Measurements from ENCODE around the gene PPM1H. TPM values are rescaled to one million over a fixed set of nuclear protein-coding genes. Genes with fewer than 3 reads are reported as not detected.
A peak's percentile ranks its signal among the peaks of the same experiment; 100 is the strongest.
"Not testable (repeated sequence)": the region's sequence is repeated elsewhere in the genome, so short reads cannot be mapped to it uniquely, and the experiment has no call there.

Gene PPM1H
- total RNA-seq, 1 experiment from 2014 or later = 0.22 TPM

GRCh38 chr12:62957233-62957953 lies 22.4 kb upstream of the PPM1H start:
- no peak overlapping the region for H3K27ac ChIP-seq (ENCODE audit: low read length)
- no peaks in the 10 kb centered on the region for H3K9me2 ChIP-seq (replicated peaks; ENCODE audit: insufficient read depth, low read length)
- H3K79me2 ChIP-seq (ENCODE audit: low read length) = no peaks in the 10 kb centered on the region
- no peak overlapping the region for H2AFZ ChIP-seq (ENCODE audit: low read length)
- H3K9ac ChIP-seq (ENCODE audit: low read length) = no peak overlapping the region
- H3K9me3 ChIP-seq (ENCODE audit: low read length) = no peaks in the 10 kb centered on the region
- no peaks in the 10 kb centered on the region for H4K20me1 ChIP-seq (ENCODE audit: insufficient read depth, low read depth, low read length)
- no peak overlapping the region for H3K4me2 ChIP-seq (ENCODE audit: low read depth, low read length, poor library complexity, severe bottlenecking)
- no peak overlapping the region for H3K4me3 ChIP-seq (ENCODE audit: low read length)
- H3K27me3 ChIP-seq (ENCODE audit: low read length) = no peaks in the 10 kb centered on the region
- no peaks in the 10 kb centered on the region for H3K4me1 ChIP-seq (ENCODE audit: low read length)
- DNase-seq = no peak
- no peaks in the 10 kb centered on the region for H3K36me3 ChIP-seq (ENCODE audit: insufficient read depth, low read length)

- no peaks in the 10 kb centered on the region for H4K20me1 ChIP-seq (ENCODE audit: insufficient read depth, low read depth, low read length)
- H3K4me2 ChIP-seq (ENCODE audit: low read depth, low read length, poor library complexity, severe bottlenecking) = no peak overlapping the region
- H3K27ac ChIP-seq (ENCODE audit: low read length) = no peak overlapping the region
- H3K9me3 ChIP-seq (ENCODE audit: low read length) = no peaks in the 10 kb centered on the region
- no peak overlapping the region for H2AFZ ChIP-seq (ENCODE audit: low read length)
- no peaks in the 10 kb centered on the region for H3K4me1 ChIP-seq (ENCODE audit: low read length)
- no peak overlapping the region for H3K4me3 ChIP-seq (ENCODE audit: low read length)
- no peaks in the 10 kb centered on the region for H3K79me2 ChIP-seq (ENCODE audit: low read length)
- no peaks in the 10 kb centered on the region for H3K9me2 ChIP-seq (replicated peaks; ENCODE audit: insufficient read depth, low read length)
- no peaks in the 10 kb centered on the region for H3K27me3 ChIP-seq (ENCODE audit: low read length)
- no peaks in the 10 kb centered on the region for H3K36me3 ChIP-seq (ENCODE audit: insufficient read depth, low read length)
- no peak for DNase-seq
- H3K9ac ChIP-seq (ENCODE audit: low read length) = no peak overlapping the region
Observed at GRCh38 chr12:62955678-62956077, 20.7 kb upstream of the PPM1H start.

- Histone ChIP-seq H2AFZ (ENCODE audit: low read length) (no peak overlapping the region), H3K27ac (ENCODE audit: low read length) (no peak overlapping the region), H3K4me2 (ENCODE audit: low read depth, low read length, poor library complexity, severe bottlenecking) (no peak overlapping the region), H3K36me3 (ENCODE audit: insufficient read depth, low read length) (no peaks in the 10 kb centered on the region), H3K4me1 (ENCODE audit: low read length) (no peaks in the 10 kb centered on the region), H3K27me3 (ENCODE audit: low read length) (no peaks in the 10 kb centered on the region), H3K9ac (ENCODE audit: low read length) (no peak overlapping the region), H3K79me2 (ENCODE audit: low read length) (no peaks in the 10 kb centered on the region), H3K4me3 (ENCODE audit: low read length) (no peak overlapping the region), H3K9me2 (replicated peaks; ENCODE audit: insufficient read depth, low read length) (no peaks in the 10 kb centered on the region), H4K20me1 (ENCODE audit: insufficient read depth, low read depth, low read length) (no peaks in the 10 kb centered on the region), H3K9me3 (ENCODE audit: low read length) (no peaks in the 10 kb centered on the region)
- DNase-seq = no peak
Observed at GRCh38 chr12:62950317-62950716, 15.4 kb upstream of the PPM1H start.

- no peaks in the 10 kb centered on the region for H3K36me3 ChIP-seq (ENCODE audit: insufficient read depth, low read length)
- H2AFZ ChIP-seq (ENCODE audit: low read length) = no peak overlapping the region
- no peaks in the 10 kb centered on the region for H3K9me2 ChIP-seq (replicated peaks; ENCODE audit: insufficient read depth, low read length)
- H3K4me1 ChIP-seq (ENCODE audit: low read length) = no peaks in the 10 kb centered on the region
- H3K9me3 ChIP-seq (ENCODE audit: low read length) = no peaks in the 10 kb centered on the region
- H3K9ac ChIP-seq (ENCODE audit: low read length) = no peak overlapping the region
- no peaks in the 10 kb centered on the region for H4K20me1 ChIP-seq (ENCODE audit: insufficient read depth, low read depth, low read length)
- no peak for DNase-seq
- H3K4me2 ChIP-seq (ENCODE audit: low read depth, low read length, poor library complexity, severe bottlenecking) = no peak overlapping the region
- no peak overlapping the region for H3K4me3 ChIP-seq (ENCODE audit: low read length)
- H3K79me2 ChIP-seq (ENCODE audit: low read length) = no peaks in the 10 kb centered on the region
- H3K27me3 ChIP-seq (ENCODE audit: low read length) = no peaks in the 10 kb centered on the region
- H3K27ac ChIP-seq (ENCODE audit: low read length) = no peak overlapping the region
Observed at GRCh38 chr12:62948123-62948522, 13.2 kb upstream of the PPM1H start.

GRCh38 chr12:62947364-62947763 lies 12.4 kb upstream of the PPM1H start:
- H3K4me2 ChIP-seq (ENCODE audit: low read depth, low read length, poor library complexity, severe bottlenecking) = no peak overlapping the region
- H3K36me3 ChIP-seq (ENCODE audit: insufficient read depth, low read length) = no peaks in the 10 kb centered on the region
- H3K79me2 ChIP-seq (ENCODE audit: low read length) = no peaks in the 10 kb centered on the region
- no peak overlapping the region for H3K27ac ChIP-seq (ENCODE audit: low read length)
- H3K9me3 ChIP-seq (ENCODE audit: low read length) = no peaks in the 10 kb centered on the region
- H3K4me3 ChIP-seq (ENCODE audit: low read length) = no peak overlapping the region
- no peak for DNase-seq
- H3K9me2 ChIP-seq (replicated peaks; ENCODE audit: insufficient read depth, low read length) = no peaks in the 10 kb centered on the region
- H2AFZ ChIP-seq (ENCODE audit: low read length) = no peak overlapping the region
- H4K20me1 ChIP-seq (ENCODE audit: insufficient read depth, low read depth, low read length) = no peaks in the 10 kb centered on the region
- H3K27me3 ChIP-seq (ENCODE audit: low read length) = no peaks in the 10 kb centered on the region
- H3K9ac ChIP-seq (ENCODE audit: low read length) = no peak overlapping the region
- H3K4me1 ChIP-seq (ENCODE audit: low read length) = no peaks in the 10 kb centered on the region

GRCh38 chr12:62943779-62944395 lies 8.9 kb upstream of the PPM1H start:
- H3K27ac ChIP-seq (ENCODE audit: low read length) = no peak overlapping the region

GRCh38 chr12:62942316-62942715 lies 7.4 kb upstream of the PPM1H start:
- not testable (repeated sequence) for H3K27ac ChIP-seq (ENCODE audit: low read length); H3K9me2 ChIP-seq (replicated peaks; ENCODE audit: insufficient read depth, low read length); H2AFZ ChIP-seq (ENCODE audit: low read length); H3K9ac ChIP-seq (ENCODE audit: low read length); H3K36me3 ChIP-seq (ENCODE audit: insufficient read depth, low read length); H3K79me2 ChIP-seq (ENCODE audit: low read length); H3K4me2 ChIP-seq (ENCODE audit: low read depth, low read length, poor library complexity, severe bottlenecking); H4K20me1 ChIP-seq (ENCODE audit: insufficient read depth, low read depth, low read length); H3K27me3 ChIP-seq (ENCODE audit: low read length); H3K4me1 ChIP-seq (ENCODE audit: low read length); H3K4me3 ChIP-seq (ENCODE audit: low read length); DNase-seq; H3K9me3 ChIP-seq (ENCODE audit: low read length)

More at GRCh38 chr12:62943779-62944395, 8.9 kb upstream of the PPM1H start:
- Histone ChIP-seq H3K4me1 (ENCODE audit: low read length) (no peaks in the 10 kb centered on the region), H3K9me3 (ENCODE audit: low read length) (no peaks in the 10 kb centered on the region), H2AFZ (ENCODE audit: low read length) (no peak overlapping the region), H3K79me2 (ENCODE audit: low read length) (no peaks in the 10 kb centered on the region), H3K9me2 (replicated peaks; ENCODE audit: insufficient read depth, low read length) (no peaks in the 10 kb centered on the region), H3K4me3 (ENCODE audit: low read length) (no peak overlapping the region), H4K20me1 (ENCODE audit: insufficient read depth, low read depth, low read length) (no peaks in the 10 kb centered on the region), H3K36me3 (ENCODE audit: insufficient read depth, low read length) (no peaks in the 10 kb centered on the region), H3K27me3 (ENCODE audit: low read length) (no peaks in the 10 kb centered on the region), H3K9ac (ENCODE audit: low read length) (no peak overlapping the region), H3K4me2 (ENCODE audit: low read depth, low read length, poor library complexity, severe bottlenecking) (no peak overlapping the region)
- DNase-seq = no peak

GRCh38 chr12:62934239-62934798 lies 631 bp downstream of the PPM1H start:
- H3K27ac ChIP-seq (ENCODE audit: low read length) = no peak overlapping the region
- H3K4me2 ChIP-seq (ENCODE audit: low read depth, low read length, poor library complexity, severe bottlenecking) = peak overlapping the region; percentile 61
- H3K4me3 ChIP-seq (ENCODE audit: low read length) = peak overlapping the region; percentile 63; the same call in 1 of the 2 replicates
- no peaks in the 10 kb centered on the region for H3K9me2 ChIP-seq (replicated peaks; ENCODE audit: insufficient read depth, low read length)
- peaks cover 10% of the 10 kb centered on the region for H3K4me1 ChIP-seq (ENCODE audit: low read length)
- peak overlapping the region; percentile 55 for H3K9ac ChIP-seq (ENCODE audit: low read length)
- H3K79me2 ChIP-seq (ENCODE audit: low read length) = no peaks in the 10 kb centered on the region
- H3K27me3 ChIP-seq (ENCODE audit: low read length) = no peaks in the 10 kb centered on the region
- H3K9me3 ChIP-seq (ENCODE audit: low read length) = no peaks in the 10 kb centered on the region
- H2AFZ ChIP-seq (ENCODE audit: low read length) = peak overlapping the region; percentile 83; the same call in 1 of the 2 replicates
- H4K20me1 ChIP-seq (ENCODE audit: insufficient read depth, low read depth, low read length) = no peaks in the 10 kb centered on the region
- DNase-seq = no peak
- no peaks in the 10 kb centered on the region for H3K36me3 ChIP-seq (ENCODE audit: insufficient read depth, low read length)

Measured in Karpas-422 (cell line).